SK-N-SH (cell line): ENCODE data around the gene POMGNT1. TPM values are rescaled to one million over a fixed set of nuclear protein-coding genes. Genes with fewer than 3 reads are reported as not detected.

Experiments used
- CTCF ChIA-PET: fragments of 300-600, 350-600 bp; formaldehyde crosslinking; extraction: SDS; loops from one replicate; lab custom pipeline; 2021; lab: Yijun Ruan, JAX
- POLR2A ChIA-PET: fragments of 350-600 bp; sonication (Branson Sonifier 250); formaldehyde crosslinking; extraction: SDS; loops from one replicate; lab custom pipeline; 2020; ENCODE audit warnings: antibody characterized with exemption, inconsistent platforms; lab: Yijun Ruan, JAX
- DNase-seq: peaks from one replicate; pipeline ENCODE4 v3.0.0; 2012
- H2AFZ ChIP-seq: fragments of 200-600 bp; sonication (generic); 2 replicates; pipeline ENCODE4 v1.8.1; 2016; ENCODE audit warnings: antibody characterized with exemption, mild to moderate bottlenecking, low read depth
- H3F3A ChIP-seq: fragments of 200-600 bp; sonication (generic); replicated peaks from 2 replicates; pipeline ENCODE3; 2016; ENCODE audit warnings: antibody characterized with exemption, mild to moderate bottlenecking; ENCODE audit not compliant: insufficient read depth
- H3K27ac ChIP-seq, 2 experiments: fragments of 200-500 bp in 1 of 2; fragments of 200-600 bp in 1 of 2; sonication (Bioruptor generic) in 1 of 2; sonication (generic), shearing (Covaris generic) in 1 of 2; 2 replicates each; pipeline versions ENCODE4 v1.5.1 to v1.6.1; 2014 to 2016; ENCODE audit warnings: low read depth in 2 of 2, inconsistent platforms in 1 of 2, low read length in 1 of 2, mild to moderate bottlenecking in 1 of 2, mixed read lengths in 1 of 2
- H3K27me3 ChIP-seq: fragments of 200-600 bp; sonication (generic), shearing (Covaris generic); 2 replicates; pipeline ENCODE4 v1.6.1; 2016; ENCODE audit warnings: mixed run types; ENCODE audit not compliant: insufficient read depth
- H3K36me3 ChIP-seq, 2 experiments: fragments of 200-500 bp in 1 of 2; fragments of 200-600 bp in 1 of 2; sonication (Bioruptor generic) in 1 of 2; sonication (generic) in 1 of 2; replicated peaks in 1 of 2; 2 replicates each; pipeline versions ENCODE3 to v1.5.1; 2014 to 2016; ENCODE audit warnings: low read length in 1 of 2, mild to moderate bottlenecking in 1 of 2; ENCODE audit not compliant: insufficient read depth in 2 of 2, control insufficient read depth in 1 of 2
- H3K4me1 ChIP-seq, 2 experiments: fragments of 200-500 bp in 1 of 2; fragments of 200-600 bp in 1 of 2; sonication (Bioruptor generic) in 1 of 2; sonication (generic), shearing (Covaris generic) in 1 of 2; 2 replicates each; pipeline versions ENCODE4 v1.5.1 to v1.6.1; 2014 to 2016; ENCODE audit warnings: low read depth in 1 of 2, low read length in 1 of 2, mixed run types in 1 of 2; ENCODE audit not compliant: insufficient read depth in 2 of 2, control insufficient read depth in 1 of 2
- H3K4me2 ChIP-seq: fragments of 200-600 bp; sonication (generic), shearing (Covaris generic); 2 replicates; pipeline ENCODE4 v1.6.1; 2017; ENCODE audit warnings: mixed run types
- H3K4me3 ChIP-seq, 2 experiments: fragments of 200-500 bp in 1 of 2; fragments of 200-600 bp in 1 of 2; sonication (Bioruptor generic) in 1 of 2; sonication (generic), shearing (Covaris generic) in 1 of 2; 2 replicates each; pipeline versions ENCODE4 v1.5.1 to v1.8.1; 2014 to 2016; ENCODE audit warnings: low read depth in 2 of 2, inconsistent platforms in 1 of 2, low read length in 1 of 2, mild to moderate bottlenecking in 1 of 2, mixed read lengths in 1 of 2, moderate library complexity in 1 of 2
- H3K79me2 ChIP-seq: fragments of 200-600 bp; sonication (generic); 2 replicates; pipeline ENCODE4 v1.8.1; 2017; ENCODE audit warnings: mild to moderate bottlenecking; ENCODE audit not compliant: insufficient read depth
- H3K9ac ChIP-seq: fragments of 200-600 bp; sonication (generic); 2 replicates; pipeline ENCODE4 v1.6.1; 2017; ENCODE audit warnings: mixed run types
- H3K9me2 ChIP-seq: fragments of 200-600 bp; sonication (generic); 2 replicates; pipeline ENCODE4 v1.6.1; 2017; ENCODE audit warnings: mixed run types
- H3K9me3 ChIP-seq: fragments of 200-600 bp; sonication (generic); 2 replicates; pipeline ENCODE4 v1.6.1; 2017; ENCODE audit warnings: mixed run types, mild to moderate bottlenecking, moderate library complexity
- H4K20me1 ChIP-seq: fragments of 200-600 bp; sonication (generic); 2 replicates; pipeline ENCODE4 v1.6.1; 2017; ENCODE audit warnings: mild to moderate bottlenecking, mixed run types; ENCODE audit not compliant: insufficient read depth
- CTCF ChIP-seq: fragments of 200-600 bp; sonication (generic); IDR thresholded peaks from 2 replicates; pipeline ENCODE4 v1.6.1; 2017; ENCODE audit warnings: antibody characterized with exemption, mild to moderate bottlenecking, moderate library complexity
- EP300 ChIP-seq, 2 experiments: IDR thresholded peaks; 2 replicates each; pipeline versions ENCODE4 v1.4.0 to v1.6.1; 2012; ENCODE audit warnings: borderline replicate concordance in 1 of 2, low read depth in 1 of 2, low read length in 1 of 2
- EZH2phosphoT487 ChIP-seq: fragments of 200-600 bp; sonication (generic); IDR thresholded peaks from 2 replicates; pipeline ENCODE4 v1.6.1; 2017; ENCODE audit warnings: low read depth, mixed run types, mild to moderate bottlenecking, antibody characterized with exemption, moderate library complexity, borderline replicate concordance
- FOSL2 ChIP-seq: IDR thresholded peaks from 2 replicates; pipeline ENCODE4 v1.4.0; 2012; ENCODE audit warnings: low read depth, mild to moderate bottlenecking, moderate library complexity, borderline replicate concordance
- GABPA ChIP-seq: IDR thresholded peaks from 2 replicates; pipeline ENCODE4 v1.4.0; 2012; ENCODE audit warnings: low read depth, mild to moderate bottlenecking
- GATA2 ChIP-seq: sonication (generic); formaldehyde crosslinking; IDR thresholded peaks from 2 replicates; pipeline ENCODE4 v1.5.0; 2020; ENCODE audit warnings: mild to moderate bottlenecking, missing genetic modification reagents
- IRF3 ChIP-seq: fragments of 150-350 bp; IDR thresholded peaks from 2 replicates; pipeline ENCODE4 v1.6.1; 2016; ENCODE audit warnings: mild to moderate bottlenecking, low read depth, low read length
- MAX ChIP-seq: IDR thresholded peaks from 2 replicates; pipeline ENCODE4 v1.4.0; 2012; ENCODE audit warnings: low read depth
- NFIC ChIP-seq: IDR thresholded peaks from 2 replicates; pipeline ENCODE4 v1.4.0; 2012; ENCODE audit warnings: borderline replicate concordance
- POLR2AphosphoS5 ChIP-seq: IDR thresholded peaks from 2 replicates; pipeline ENCODE4 v1.6.1; 2012; ENCODE audit warnings: low read depth, low read length
- RCOR1 ChIP-seq: fragments of 150-350 bp; IDR thresholded peaks from 2 replicates; pipeline ENCODE4 v1.6.1; 2017; ENCODE audit warnings: antibody characterized with exemption, low read length
- SIN3A ChIP-seq: IDR thresholded peaks from 2 replicates; pipeline ENCODE4 v1.6.1; 2012; ENCODE audit warnings: low read depth, mild to moderate bottlenecking, low read length, moderate library complexity, borderline replicate concordance
- SMC3 ChIP-seq: IDR thresholded peaks from 2 replicates; pipeline ENCODE4 v1.6.1; 2012; ENCODE audit warnings: low read depth, low read length, improper control_type of control experiment
- TCF12 ChIP-seq: IDR thresholded peaks from 2 replicates; pipeline ENCODE4 v1.4.0; 2012
- TEAD4 ChIP-seq: IDR thresholded peaks from 2 replicates; pipeline ENCODE4 v1.4.0; 2012; ENCODE audit warnings: mild to moderate bottlenecking, borderline replicate concordance; ENCODE audit not compliant: insufficient read depth
- YY1 ChIP-seq: IDR thresholded peaks from 2 replicates; pipeline ENCODE4 v1.4.0; 2012; ENCODE audit warnings: low read depth, mild to moderate bottlenecking
- whole genome bisulfite sequencing: methylation state at CpG from one replicate; pipeline ENCODE4 v1.1.6; 2017; ENCODE audit warnings: low lambda C conversion rate; 5-methylcytosine and 5-hydroxymethylcytosine counted together
- polyA plus RNA-seq, 3 experiments: library from polyadenylated mRNA; depleted of rRNA; stranded (reverse); fragments of >200 nt; gene quantifications; 2 replicates each; pipeline ENCODE4 v1.2.3, GENCODE V29; 2012
- TF ChIP-seq, protein P1 (sequence below): IDR thresholded peaks from 2 replicates; pipeline ENCODE4 v1.6.1; 2012; ENCODE audit warnings: mild to moderate bottlenecking, low read depth, low read length, moderate library complexity

POMGNT1 gene
- polyA plus RNA-seq, 1 of the 3 experiments (the other 2 are of a cell fraction), result 165 TPM

DNA sequence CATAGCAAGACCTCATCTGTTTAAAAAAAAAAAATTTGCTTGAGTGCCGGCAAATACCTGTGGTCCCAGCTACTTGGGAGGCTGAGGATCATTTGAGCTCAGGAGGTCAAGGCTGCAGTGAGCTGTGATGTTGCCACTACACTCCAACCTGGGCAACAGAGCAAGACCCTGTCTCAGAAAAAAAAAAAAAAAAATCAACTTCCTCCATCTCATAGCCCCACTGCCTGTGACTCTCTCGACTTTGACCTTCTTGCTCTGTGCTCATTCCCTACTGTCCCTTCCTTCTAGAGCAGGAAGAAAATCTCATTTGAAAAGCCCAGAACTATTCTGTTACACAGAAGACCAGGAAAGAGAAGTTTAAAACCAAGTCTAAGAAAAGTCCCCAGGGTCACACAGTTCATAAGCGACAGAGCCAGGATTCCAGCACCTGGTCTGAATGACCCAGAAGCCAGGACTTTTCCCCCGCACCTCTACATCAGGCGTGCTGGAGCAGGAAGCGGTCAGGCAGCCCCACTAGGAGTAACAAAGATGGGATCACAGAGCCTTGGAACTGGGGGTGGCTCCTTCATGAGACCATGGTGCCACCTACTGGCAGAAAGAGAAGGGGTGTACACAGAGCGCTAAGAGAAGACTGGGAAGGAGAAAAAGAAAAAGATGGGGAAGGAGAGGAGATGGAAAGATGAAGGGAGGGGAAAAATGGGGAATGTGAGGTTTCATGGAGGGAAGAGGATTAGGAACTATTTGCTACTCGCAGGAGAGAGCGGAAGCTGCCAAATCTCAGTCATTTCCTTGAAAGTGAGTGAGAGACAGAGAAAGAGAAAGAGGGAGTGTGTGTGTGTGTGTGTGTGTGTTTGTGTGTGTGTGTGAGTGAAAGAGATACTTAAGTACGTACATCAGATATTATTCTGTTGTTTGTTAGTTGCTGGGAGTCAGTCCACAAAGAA lies 18.8 kb downstream of the POMGNT1 start (continued):
- no peak for TF ChIP-seq MAX
- TF ChIP-seq EZH2phosphoT487, result no peak
- no peak for TF ChIP-seq EP300 (IDR thresholded peaks at IDR 0.05; ENCODE audit: borderline replicate concordance in 1 of 2, low read depth in 1 of 2, low read length in 1 of 2)
- peak; percentile 94 for TF ChIP-seq CTCF
- no peak for TF ChIP-seq FOSL2
- TF ChIP-seq IRF3, result no peak
- TF ChIP-seq TEAD4, result no peak
- TF ChIP-seq YY1, result no peak; the same call in 1 of the 2 replicates
- no peak for TF ChIP-seq POLR2AphosphoS5
- TF ChIP-seq GATA2 (CRISPR knock-in tag), result peak; percentile 46
- peak; percentile 26; the same call in 1 of the 2 replicates for TF ChIP-seq RCOR1
- TF ChIP-seq, all 33 proteins: peak for 6

GRCh38 chr1:46176211-46176865 lies 21.9 kb downstream of the POMGNT1 start, which contains the start of gene P3R3URF:
Gene P3R3URF, minus strand, starts transcription at chr1:46176488. Its CDS starts 17 bp downstream, at chr1:46176471.
- H3K9me3 ChIP-seq, result no peaks in the 10 kb centered on the region
- POLR2A ChIA-PET, result no interaction called here
- DNase-seq, result no peak
- H3K27ac ChIP-seq, result no peak within 1 kb of the TSS
- no peak within 1 kb of the TSS for H3K9ac ChIP-seq
- H3K4me3 ChIP-seq, result no peak within 1 kb of the TSS
- WGBS, result 86% methylated on average over 6 of the region's 13 CpGs
- no peaks in the 10 kb centered on the region for H4K20me1 ChIP-seq
- no peaks in the 10 kb centered on the region for H3K79me2 ChIP-seq
- no peaks in the 10 kb centered on the region for H3K9me2 ChIP-seq
- H3K4me1 ChIP-seq, result peaks cover 12 to 13% of the 10 kb centered on the region in 2 experiments; a peak in 3 of 4 replicates
- H3K27me3 ChIP-seq, result no peaks in the 10 kb centered on the region
- no peak within 1 kb of the TSS for H2AFZ ChIP-seq
- CTCF ChIA-PET, result interaction anchor here (0.9 to 1.3 kb wide), 3 partner anchors 26 to 140 kb away, joined by 3 read pairs; no protein-coding TSS in a partner anchor
- H3K4me2 ChIP-seq, result no peak within 1 kb of the TSS
- H3F3A ChIP-seq, result peaks cover 5% of the 10 kb centered on the region
- H3K36me3 ChIP-seq, result no peaks in the 10 kb centered on the region
- TF ChIP-seq GABPA (no peak), RCOR1 (no peak), SIN3A (no peak), EP300 (IDR thresholded peaks at IDR 0.05; ENCODE audit: borderline replicate concordance in 1 of 2, low read depth in 1 of 2, low read length in 1 of 2) (no peak), CTCF (no peak), FOSL2 (no peak), NFIC (no peak), YY1 (no peak), SMC3 (no peak), EZH2phosphoT487 (no peak), TCF12 (no peak)
- TF ChIP-seq, protein P1, sequence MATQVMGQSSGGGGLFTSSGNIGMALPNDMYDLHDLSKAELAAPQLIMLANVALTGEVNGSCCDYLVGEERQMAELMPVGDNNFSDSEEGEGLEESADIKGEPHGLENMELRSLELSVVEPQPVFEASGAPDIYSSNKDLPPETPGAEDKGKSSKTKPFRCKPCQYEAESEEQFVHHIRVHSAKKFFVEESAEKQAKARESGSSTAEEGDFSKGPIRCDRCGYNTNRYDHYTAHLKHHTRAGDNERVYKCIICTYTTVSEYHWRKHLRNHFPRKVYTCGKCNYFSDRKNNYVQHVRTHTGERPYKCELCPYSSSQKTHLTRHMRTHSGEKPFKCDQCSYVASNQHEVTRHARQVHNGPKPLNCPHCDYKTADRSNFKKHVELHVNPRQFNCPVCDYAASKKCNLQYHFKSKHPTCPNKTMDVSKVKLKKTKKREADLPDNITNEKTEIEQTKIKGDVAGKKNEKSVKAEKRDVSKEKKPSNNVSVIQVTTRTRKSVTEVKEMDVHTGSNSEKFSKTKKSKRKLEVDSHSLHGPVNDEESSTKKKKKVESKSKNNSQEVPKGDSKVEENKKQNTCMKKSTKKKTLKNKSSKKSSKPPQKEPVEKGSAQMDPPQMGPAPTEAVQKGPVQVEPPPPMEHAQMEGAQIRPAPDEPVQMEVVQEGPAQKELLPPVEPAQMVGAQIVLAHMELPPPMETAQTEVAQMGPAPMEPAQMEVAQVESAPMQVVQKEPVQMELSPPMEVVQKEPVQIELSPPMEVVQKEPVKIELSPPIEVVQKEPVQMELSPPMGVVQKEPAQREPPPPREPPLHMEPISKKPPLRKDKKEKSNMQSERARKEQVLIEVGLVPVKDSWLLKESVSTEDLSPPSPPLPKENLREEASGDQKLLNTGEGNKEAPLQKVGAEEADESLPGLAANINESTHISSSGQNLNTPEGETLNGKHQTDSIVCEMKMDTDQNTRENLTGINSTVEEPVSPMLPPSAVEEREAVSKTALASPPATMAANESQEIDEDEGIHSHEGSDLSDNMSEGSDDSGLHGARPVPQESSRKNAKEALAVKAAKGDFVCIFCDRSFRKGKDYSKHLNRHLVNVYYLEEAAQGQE, result no peak
